ENCODE measurements around the gene DPH5. TPM values are rescaled to one million over a fixed set of nuclear protein-coding genes. Genes with fewer than 3 reads are reported as not detected.

Gene DPH5
- total RNA-seq, 2 donors from 2014 or later = 13.4 to 26.0 TPM

- H3K27ac ChIP-seq = no peak overlapping the region
- DNase-seq (ENCODE audit: low spot score) = no peak
- H3K4me3 ChIP-seq = no peak overlapping the region
- H3K4me1 ChIP-seq = no peaks in the 10 kb centered on the region
- peaks cover 10% of the 10 kb centered on the region for H3K36me3 ChIP-seq
- H3K27me3 ChIP-seq = no peaks in the 10 kb centered on the region
- no peaks in the 10 kb centered on the region for H3K9me3 ChIP-seq
- no peak for TF ChIP-seq CTCF (IDR thresholded peaks at IDR 0.05)
Observed at GRCh38 chr1:100943533-100943932, 82.1 kb downstream of the DPH5 start.

GRCh38 chr1:100942304-100943046 lies 83.1 kb downstream of the DPH5 start:
- Histone ChIP-seq H3K4me3 (no peak overlapping the region), H3K36me3 (peaks cover 10% of the 10 kb centered on the region), H3K9me3 (no peaks in the 10 kb centered on the region), H3K27ac (no peak overlapping the region), H3K4me1 (no peaks in the 10 kb centered on the region), H3K27me3 (no peaks in the 10 kb centered on the region)
- TF ChIP-seq CTCF (IDR thresholded peaks at IDR 0.05) = no peak
- DNase-seq (ENCODE audit: low spot score) = no peak

GRCh38 chr1:100941580-100942216 lies 83.9 kb downstream of the DPH5 start:
- no peak for TF ChIP-seq CTCF (IDR thresholded peaks at IDR 0.05)
- Histone ChIP-seq H3K4me3 (no peak overlapping the region), H3K4me1 (no peaks in the 10 kb centered on the region), H3K36me3 (peaks cover 10% of the 10 kb centered on the region), H3K27me3 (no peaks in the 10 kb centered on the region), H3K27ac (no peak overlapping the region), H3K9me3 (no peaks in the 10 kb centered on the region)
- no peak for DNase-seq (ENCODE audit: low spot score)

GRCh38 chr1:100941098-100941527 lies 84.5 kb downstream of the DPH5 start:
- Histone ChIP-seq H3K4me1 (no peaks in the 10 kb centered on the region), H3K4me3 (no peak overlapping the region), H3K27me3 (no peaks in the 10 kb centered on the region), H3K36me3 (peaks cover 10% of the 10 kb centered on the region), H3K27ac (no peak overlapping the region), H3K9me3 (no peaks in the 10 kb centered on the region)
- no peak for TF ChIP-seq CTCF (IDR thresholded peaks at IDR 0.05)
- DNase-seq (ENCODE audit: low spot score) = no peak

Other genes starting within 250 kb of the DPH5 start
- gene EXTL2, start 130.9 kb downstream of the DPH5 start, total RNA-seq = 1 to 10 TPM; 6.3 to 9.5 TPM
- gene SLC30A7, start 129.7 kb downstream of the DPH5 start, total RNA-seq = 1 to 10 TPM; 8.1 to 9.0 TPM
- 100 to 1,000 TPM in 1 of 2 donors, 10 to 100 TPM in 1; 92.2 to 125 TPM for gene S1PR1, start 211.2 kb upstream of the DPH5 start, total RNA-seq

Measured in right atrium auricular region (tissue), 2 donors.